Stimulated activated CD4-positive, alpha-beta T cell treated with anti-CD3 and anti-CD28 coated beads, Interleukin-4, amount 100 ng/mL, for 48 hours (primary cell): Measurements from ENCODE around the gene P2RY2.

Experiments used
- DNase-seq, 2 donors: peaks; one replicate each; pipeline ENCODE4 v3.0.0-alpha.2; 2020; ENCODE audit warnings: low read depth in 2 of 2

P2RY2 gene

GRCh38 chr11:73284106-73284505 lies 66.0 kb downstream of the P2RY2 start:
- no peak for DNase-seq

- no peak for DNase-seq
Measured at GRCh38 chr11:73285721-73286120, 67.6 kb downstream of the P2RY2 start.
